Psoas muscle (tissue), 8 donors: ENCODE measurements around the gene ELL. TPM values are rescaled to one million over a fixed set of nuclear protein-coding genes. Genes with fewer than 3 reads are reported as not detected.
A peak's percentile ranks its signal among the peaks of the same experiment; 100 is the strongest.

Source experiments
- ATAC-seq, 4 donors: fragments of 200-7000 bp; cut with Tn5 transposase; one replicate each; pipeline ENCODE4 v1.9.1; 2020; ENCODE audit warnings: moderate library complexity in 3 of 4, mild to moderate bottlenecking in 2 of 4
- DNase-seq, 2 donors: peaks; one replicate each; pipeline ENCODE4 v3.0.0-alpha.2; 2020
- H3K27ac ChIP-seq: fragments of 200-600 bp; one replicate; pipeline ENCODE4 v1.8.0; 2022
- H3K27me3 ChIP-seq, 3 donors: fragments of 200-600 bp in 1 of 3; one replicate each; pipeline versions ENCODE4 v1.6.1 to v1.8.0; 2013 to 2022; ENCODE audit warnings: low read length in 2 of 3, mild to moderate bottlenecking in 2 of 3, moderate library complexity in 1 of 3; ENCODE audit not compliant: insufficient read depth in 3 of 3
- H3K36me3 ChIP-seq, 2 donors: fragments of 200-600 bp in 1 of 2; one replicate each; pipeline versions ENCODE4 v1.6.1 to v1.8.0; 2013 to 2022; ENCODE audit warnings: low read depth in 1 of 2, mild to moderate bottlenecking in 1 of 2, moderate library complexity in 1 of 2; ENCODE audit not compliant: insufficient read depth in 1 of 2
- H3K4me1 ChIP-seq: fragments of 200-600 bp; one replicate; pipeline ENCODE4 v1.8.0; 2022
- H3K4me3 ChIP-seq: fragments of 200-600 bp; one replicate; pipeline ENCODE4 v1.8.0; 2022; ENCODE audit warnings: mild to moderate bottlenecking
- H3K9me3 ChIP-seq: fragments of 200-600 bp; one replicate; pipeline ENCODE4 v1.8.0; 2022
- WGBS, 3 donors: extraction: QIAGEN DNeasy Blood & Tissue Kit; methylation state at CpG; one replicate each; pipeline versions ENCODE4 v1.1.6 to v1.1.7; 2013; 5-methylcytosine and 5-hydroxymethylcytosine counted together
- intact Hi-C, 2 donors: fragments of 100-400 bp; cut with DNase I; formaldehyde crosslinking; loops; one replicate each; pipeline versions ENCODE4 v1.11.0 to v1.14.2; 2022
- polyA plus RNA-seq, 3 donors: library from polyadenylated mRNA; stranded (reverse); fragments of 200-250 nt; gene quantifications; one replicate each; pipeline ENCODE4 v1.2.3, GENCODE V29; 2013
- total RNA-seq, 4 donors: library from RNA; stranded (reverse); fragmentation: NEBNext Ultra II Directional in 2 of 4; extraction: Animal tissue kit (Norgen Biotek cat#: 25700) in 2 of 4; gene quantifications; one replicate each; pipeline versions ENCODE4 v1.2.1 to v1.2.4, GENCODE V29; 2021 to 2023
- TF ChIP-seq, protein P1 (sequence below): fragments of 200-600 bp; IDR thresholded peaks from one replicate; pipeline ENCODE4 v1.8.0; 2022; ENCODE audit warnings: antibody characterized with exemption
- donor health status: healthy with polysubstance abuse.
- donor health status: DM: no; HTN: no; CAD: no; lungs with moderate emphysema.
- donor health status: Bipolar disorder and iron deficiency.
- donor health status: healthy.
- donor health status: DM: yes; HTN: yes; CAD: no.
- donor health status: DM: no; HTN: no; CAD: no.
- donor health status: DM: no; HTN: no; CAD: no.
- donor health status: DM: yes; HTN: yes; CAD: no.

The ELL gene
- total and polyA plus RNA-seq, 7 donors: 7.5 to 40.2 (median 17.5) TPM

DNA sequence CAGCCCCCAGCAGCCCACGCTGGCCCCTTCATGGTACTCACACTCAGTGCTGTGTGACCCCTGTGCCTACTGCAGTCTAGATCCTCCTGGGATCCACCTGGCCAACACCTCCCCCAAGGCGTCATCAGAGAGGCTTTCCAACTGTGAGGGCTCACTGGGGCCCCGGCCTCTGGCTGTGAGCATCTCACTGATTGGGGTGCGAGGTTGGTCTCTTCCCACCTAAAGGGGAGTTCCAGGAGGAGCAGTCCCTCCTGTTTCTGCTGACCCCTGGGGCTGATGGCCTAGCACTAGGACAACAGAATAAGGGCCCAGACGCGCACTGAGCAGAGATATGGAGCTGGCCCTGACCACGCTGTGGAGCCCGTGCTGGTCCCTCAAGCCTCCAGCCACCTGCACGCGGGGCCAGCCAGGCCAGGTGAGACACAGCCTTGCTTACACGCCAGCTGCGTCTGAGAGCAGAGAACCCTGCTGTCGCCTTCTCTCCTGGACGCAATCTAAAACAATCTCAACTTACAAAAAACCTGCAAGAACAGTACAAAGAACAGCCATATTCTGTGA lies 32.2 kb downstream of the ELL start:
- ATAC-seq (peak in 1 of 4 donors; percentile 0), DNase-seq (no peak)
- intact Hi-C loops: no loop called here
- Histone ChIP-seq H3K27me3 (no peaks in the 10 kb centered on the region), H3K4me1 (peaks cover 88% of the 10 kb centered on the region), H3K27ac (peak overlapping the region; percentile 67), H3K4me3 (no peak overlapping the region), H3K9me3 (no peaks in the 10 kb centered on the region), H3K36me3 (no peaks in the 10 kb centered on the region)
- WGBS, 3 donors: 74 to 85% (median 82%) methylated on average over 14 of the region's 14 CpGs
- TF ChIP-seq, protein P1, sequence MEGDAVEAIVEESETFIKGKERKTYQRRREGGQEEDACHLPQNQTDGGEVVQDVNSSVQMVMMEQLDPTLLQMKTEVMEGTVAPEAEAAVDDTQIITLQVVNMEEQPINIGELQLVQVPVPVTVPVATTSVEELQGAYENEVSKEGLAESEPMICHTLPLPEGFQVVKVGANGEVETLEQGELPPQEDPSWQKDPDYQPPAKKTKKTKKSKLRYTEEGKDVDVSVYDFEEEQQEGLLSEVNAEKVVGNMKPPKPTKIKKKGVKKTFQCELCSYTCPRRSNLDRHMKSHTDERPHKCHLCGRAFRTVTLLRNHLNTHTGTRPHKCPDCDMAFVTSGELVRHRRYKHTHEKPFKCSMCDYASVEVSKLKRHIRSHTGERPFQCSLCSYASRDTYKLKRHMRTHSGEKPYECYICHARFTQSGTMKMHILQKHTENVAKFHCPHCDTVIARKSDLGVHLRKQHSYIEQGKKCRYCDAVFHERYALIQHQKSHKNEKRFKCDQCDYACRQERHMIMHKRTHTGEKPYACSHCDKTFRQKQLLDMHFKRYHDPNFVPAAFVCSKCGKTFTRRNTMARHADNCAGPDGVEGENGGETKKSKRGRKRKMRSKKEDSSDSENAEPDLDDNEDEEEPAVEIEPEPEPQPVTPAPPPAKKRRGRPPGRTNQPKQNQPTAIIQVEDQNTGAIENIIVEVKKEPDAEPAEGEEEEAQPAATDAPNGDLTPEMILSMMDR: no peak

DNA sequence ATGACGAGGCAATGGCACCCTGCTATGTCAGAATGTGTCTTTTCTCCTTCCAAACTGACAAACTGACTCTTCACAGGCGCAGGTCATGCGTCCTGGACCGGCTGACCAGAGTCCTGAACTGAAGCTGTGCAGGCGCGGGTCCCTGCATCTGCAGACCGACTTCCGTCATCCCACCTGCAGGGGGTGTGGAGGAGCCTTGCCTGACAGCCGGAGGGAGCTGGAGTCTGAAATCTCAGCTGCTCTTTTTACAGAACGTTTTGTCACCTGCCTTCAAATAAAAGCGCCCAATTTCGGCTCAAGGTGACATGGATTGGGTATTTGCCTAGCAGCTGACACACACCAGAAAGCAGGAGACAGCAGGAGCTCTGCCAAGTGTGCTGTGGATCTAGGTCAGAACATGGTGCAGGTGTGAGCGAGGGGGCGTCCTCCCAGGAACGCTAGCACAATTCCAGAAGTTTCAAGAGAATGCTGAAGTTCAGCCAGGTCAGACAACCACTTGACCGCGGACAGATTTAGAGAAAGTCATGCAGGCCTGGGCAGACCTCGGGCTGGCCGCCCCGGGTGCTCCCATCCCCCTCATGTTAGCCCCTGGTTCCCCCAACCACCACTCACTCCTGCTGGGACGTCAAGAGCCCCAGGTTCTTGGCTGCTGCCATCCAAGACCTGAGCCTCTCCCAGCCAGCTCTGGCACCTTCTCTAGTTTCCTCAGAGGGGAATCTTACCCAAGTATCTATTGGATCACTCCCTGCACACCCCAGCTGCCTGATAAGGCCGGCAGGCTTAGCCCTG lies 32.8 kb downstream of the ELL start:
- TF ChIP-seq, protein P1: peak; percentile 33
- peak in 1 of 2 donors; percentile 74 for DNase-seq
- Histone ChIP-seq H3K4me3 (no peak overlapping the region), H3K9me3 (no peaks in the 10 kb centered on the region), H3K27me3 (no peaks in the 10 kb centered on the region), H3K36me3 (no peaks in the 10 kb centered on the region), H3K27ac (peak overlapping the region; percentile 67), H3K4me1 (peaks cover 88% of the 10 kb centered on the region)
- peak; percentile 49 to 63 (median 53) for ATAC-seq
- intact Hi-C loops: no loop called here
- 23 to 42% (median 32%) methylated on average over 22 of the region's 22 CpGs for WGBS, 3 donors

DNA sequence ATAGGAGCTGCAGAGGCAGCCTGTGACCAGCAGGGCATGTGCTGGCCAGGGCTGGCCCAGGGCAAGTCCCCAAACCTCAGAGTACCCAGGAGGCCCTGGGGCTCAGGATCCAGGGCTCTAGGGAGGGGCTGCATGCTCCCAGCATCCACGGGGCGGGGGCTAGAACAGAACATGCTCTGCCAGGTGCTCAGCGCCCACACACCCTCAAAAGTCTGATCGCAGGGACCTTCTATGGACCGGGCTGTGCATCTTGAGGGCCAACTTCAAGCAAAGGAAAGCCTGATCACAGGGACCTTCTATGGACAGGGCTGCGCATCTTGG lies 33.5 kb downstream of the ELL start:
- H3K9me3 ChIP-seq: no peaks in the 10 kb centered on the region
- WGBS, 3 donors: 73 to 88% (median 84%) methylated on average over 6 of the region's 6 CpGs
- DNase-seq: peak in 1 of 2 donors; percentile 69
- no peaks in the 10 kb centered on the region for H3K27me3 ChIP-seq
- ATAC-seq: peak; percentile 72 to 78 (median 74)
- H3K27ac ChIP-seq: peak overlapping the region; percentile 67
- TF ChIP-seq, protein P1: peak; percentile 40
- intact Hi-C loops: no loop called here
- H3K4me3 ChIP-seq: no peak overlapping the region
- no peaks in the 10 kb centered on the region for H3K36me3 ChIP-seq
- H3K4me1 ChIP-seq: peaks cover 88% of the 10 kb centered on the region

GRCh38 chr19:18487576-18488402 lies 34.1 kb downstream of the ELL start:
- peak overlapping the region; percentile 67 for H3K27ac ChIP-seq
- intact Hi-C loops: no loop called here
- 56 to 80% (median 56%) methylated on average over 17 of the region's 17 CpGs for WGBS, 3 donors

More at GRCh38 chr19:18487576-18488402, 34.1 kb downstream of the ELL start:
- no peak overlapping the region for H3K4me3 ChIP-seq
- H3K27me3 ChIP-seq: no peaks in the 10 kb centered on the region
- peaks cover 88% of the 10 kb centered on the region for H3K4me1 ChIP-seq
- no peaks in the 10 kb centered on the region for H3K36me3 ChIP-seq
- TF ChIP-seq, protein P1: no peak
- ATAC-seq (peak in 1 of 4 donors; percentile 13), DNase-seq (no peak)
- no peaks in the 10 kb centered on the region for H3K9me3 ChIP-seq
